ENCODE data around the gene EPHB2. TPM values are rescaled to one million over a fixed set of nuclear protein-coding genes. Genes with fewer than 3 reads are reported as not detected.

Gene EPHB2
- total RNA-seq, 1 donor from 2014 or later: 21.4 TPM

DNA sequence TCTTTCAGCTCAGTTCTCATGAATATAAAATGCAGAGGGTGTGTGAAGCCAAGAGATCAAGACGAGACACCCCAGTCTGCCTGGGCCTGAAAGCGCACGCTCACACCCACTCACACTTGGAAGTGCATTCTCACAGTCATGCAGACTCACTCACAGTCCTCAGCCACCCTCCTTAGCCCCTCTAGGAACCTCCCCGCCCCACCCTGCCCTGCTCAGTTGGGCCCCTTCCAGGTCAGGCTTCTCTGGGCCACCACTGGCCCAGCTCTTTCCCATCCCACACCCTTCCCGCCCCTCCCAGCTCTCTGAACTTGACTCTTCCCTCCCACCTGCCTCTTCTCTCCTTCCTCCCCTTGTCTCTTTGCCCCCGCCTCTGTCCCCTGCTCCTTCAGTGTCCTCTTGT lies 93.8 kb downstream of the EPHB2 start:
- no peak for DNase-seq

DNA sequence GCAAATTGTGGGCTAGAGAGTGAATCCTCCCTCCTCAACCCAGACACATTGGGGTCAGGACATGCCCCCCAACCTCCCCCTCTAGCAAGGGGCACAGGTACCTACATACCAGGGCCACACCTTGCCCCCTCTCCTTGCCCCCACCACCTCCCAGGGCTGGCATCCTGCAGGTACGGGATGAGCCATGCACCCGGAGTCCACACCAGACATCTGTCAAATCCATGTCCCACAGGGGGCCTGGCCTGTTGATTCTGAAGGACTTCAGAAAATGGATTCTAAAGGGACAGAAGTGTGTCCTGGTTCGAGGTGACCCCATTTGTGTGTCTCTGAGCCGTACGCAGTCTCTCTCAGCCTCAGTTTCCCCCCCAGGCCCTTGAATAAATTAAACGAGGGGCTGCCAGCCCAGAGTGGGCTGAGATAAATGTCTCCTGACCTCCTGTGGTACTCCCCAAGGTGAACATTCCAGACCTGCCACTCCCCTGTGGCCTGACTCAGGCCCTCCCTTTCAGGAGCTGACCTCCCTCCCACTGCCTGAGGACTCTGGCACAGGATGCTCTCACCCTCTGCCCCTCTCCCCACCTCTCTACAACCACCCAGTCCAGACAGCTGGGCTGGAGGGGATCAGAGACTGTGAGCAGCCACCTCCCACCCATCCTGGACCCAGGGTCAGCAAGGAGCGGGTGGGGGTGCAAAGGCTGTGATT lies 94.5 kb downstream of the EPHB2 start:
- no peak for DNase-seq

DNA sequence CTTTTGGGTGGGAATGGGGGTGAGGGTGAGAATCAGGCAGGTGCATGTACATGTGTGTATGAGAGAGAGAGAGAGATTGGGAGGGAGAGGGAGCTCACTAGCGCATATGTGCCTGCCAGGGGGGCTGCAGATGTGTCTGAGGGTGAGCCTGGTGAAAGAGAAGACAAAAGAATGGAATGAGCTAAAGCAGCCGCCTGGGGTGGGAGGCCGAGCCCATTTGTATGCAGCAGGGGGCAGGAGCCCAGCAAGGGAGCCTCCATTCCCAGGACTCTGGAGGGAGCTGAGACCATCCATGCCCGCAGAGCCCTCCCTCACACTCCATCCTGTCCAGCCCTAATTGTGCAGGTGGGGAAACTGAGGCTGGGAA lies 95.0 kb downstream of the EPHB2 start:
- DNase-seq: no peak

DNA sequence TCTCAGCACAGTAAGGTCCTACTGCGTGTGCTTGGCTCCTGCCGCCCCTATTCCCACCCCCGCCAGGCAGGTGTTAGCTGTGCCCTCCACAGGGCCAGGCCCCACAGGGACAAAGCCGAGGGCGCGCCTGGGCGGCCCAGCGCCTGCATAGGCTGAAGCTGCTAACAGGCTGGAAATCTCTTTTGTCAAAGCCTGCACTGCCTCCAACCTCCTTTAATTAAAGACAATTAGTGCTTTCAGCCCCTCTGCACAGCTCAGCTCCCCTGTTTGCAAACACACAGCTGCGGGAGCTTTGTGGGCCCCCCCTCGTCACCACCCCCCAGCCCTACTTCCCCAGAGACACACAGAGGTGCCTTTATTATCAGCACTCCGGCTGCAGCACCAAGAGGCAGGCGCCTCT lies 95.9 kb downstream of the EPHB2 start:
- DNase-seq: no peak

- no peak for DNase-seq
Observed at GRCh38 chr1:22807340-22807739, 96.7 kb downstream of the EPHB2 start.

DNA sequence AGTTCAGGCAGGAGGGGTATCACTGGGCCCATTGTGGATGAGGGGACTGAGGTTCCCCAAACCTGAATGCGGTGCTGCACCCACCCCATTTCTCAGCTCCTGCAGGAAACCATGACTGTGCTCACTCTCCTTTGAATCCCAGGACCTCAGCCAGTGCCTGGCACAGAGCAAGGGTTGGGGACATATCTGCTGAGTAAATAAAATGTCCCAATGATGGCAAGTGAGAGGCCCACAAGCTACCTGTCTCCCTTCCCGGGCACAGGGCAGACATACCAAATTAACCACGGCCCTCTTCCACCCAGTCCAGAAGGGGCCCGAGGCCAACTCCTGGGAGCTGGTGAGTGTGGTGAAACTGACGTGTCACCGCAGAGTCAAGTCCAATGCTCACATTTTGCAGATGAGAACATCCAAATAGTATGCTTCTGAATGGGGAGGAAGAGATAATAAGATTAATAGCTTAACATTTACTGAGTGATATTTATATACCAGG lies 97.6 kb downstream of the EPHB2 start:
- no peak for DNase-seq

DNA sequence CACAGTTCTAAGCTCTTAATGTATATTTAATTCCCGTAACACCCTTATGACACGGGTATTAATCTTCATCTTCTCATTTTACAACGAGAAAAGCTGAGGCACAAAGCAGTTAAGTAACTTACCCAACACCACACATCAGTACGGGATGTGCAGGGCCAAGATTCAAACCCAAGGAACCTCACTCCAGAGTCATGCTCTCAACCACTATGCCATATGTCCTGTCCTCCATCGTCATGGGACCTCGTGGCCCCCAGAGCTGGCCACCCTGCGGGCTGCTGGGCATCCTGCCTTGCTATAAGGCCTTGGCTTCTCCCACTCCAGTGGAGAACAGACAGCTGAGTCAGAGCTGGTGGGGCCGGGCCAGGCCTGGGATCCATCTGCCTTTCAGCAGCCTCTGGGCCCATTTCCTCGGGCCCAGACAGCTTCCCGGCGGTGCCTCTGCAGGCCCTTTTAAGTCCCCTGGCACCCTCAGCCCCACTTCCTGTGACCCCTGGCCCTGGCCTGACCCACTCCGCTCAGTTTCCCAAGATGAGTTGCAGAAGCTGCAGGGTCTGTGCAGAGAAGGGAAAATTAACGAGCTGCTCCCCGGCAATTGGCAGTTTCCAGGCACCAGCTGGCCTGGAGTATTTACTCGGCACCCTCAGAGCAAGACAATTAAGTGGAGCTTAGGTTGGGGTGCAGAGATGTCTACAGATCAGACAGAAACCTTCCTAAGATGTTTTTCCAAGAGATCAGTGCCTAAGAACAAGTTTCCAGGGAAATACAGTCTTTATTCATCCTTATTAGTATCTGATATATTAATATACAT lies 98.2 kb downstream of the EPHB2 start:
- DNase-seq: peak; percentile 70

GRCh38 chr1:22809783-22810182 lies 99.1 kb downstream of the EPHB2 start:
- no peak for DNase-seq

- DNase-seq: no peak
Observed at GRCh38 chr1:22810378-22810777, 99.7 kb downstream of the EPHB2 start.

DNA sequence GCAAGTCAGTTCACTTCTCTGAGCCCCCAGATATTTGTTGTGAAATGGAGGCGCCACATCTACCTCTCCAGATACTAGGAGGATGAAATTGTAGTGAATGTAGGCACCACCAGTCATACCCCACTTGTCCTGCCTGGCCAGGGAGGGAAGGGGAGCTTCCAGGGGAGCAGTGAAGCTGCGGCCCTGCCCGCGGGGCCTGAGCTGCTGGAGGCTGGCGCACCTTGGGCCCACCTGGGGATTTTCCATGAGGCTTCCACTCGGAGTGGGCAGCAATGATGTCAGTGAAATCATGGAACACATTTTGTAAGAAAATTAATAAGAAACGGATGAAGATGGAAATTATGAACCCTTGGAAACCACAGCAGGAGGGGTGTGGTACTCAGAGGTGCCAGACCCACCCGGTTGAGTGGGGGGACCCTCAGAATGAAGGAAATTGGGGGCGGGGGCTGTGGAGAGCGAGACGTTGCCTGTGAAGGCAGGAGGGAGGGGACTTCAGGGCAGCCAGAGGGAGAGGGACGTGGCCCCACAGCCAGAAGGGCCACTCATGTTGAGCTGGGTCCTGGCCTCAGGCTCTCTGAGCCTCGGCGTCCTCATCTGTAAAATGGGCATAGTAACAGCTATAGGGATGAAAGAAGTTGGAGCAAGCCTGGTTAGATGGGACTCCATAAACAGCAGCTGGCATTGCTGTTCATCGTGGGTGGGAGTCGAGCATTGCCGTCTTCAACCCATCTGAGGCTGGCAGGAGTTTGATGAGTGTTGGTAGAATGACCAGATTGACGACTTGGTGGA lies 101.6 kb downstream of the EPHB2 start:
- DNase-seq: no peak

- no peak for DNase-seq
Observed at GRCh38 chr1:22812993-22813790, 102.6 kb downstream of the EPHB2 start.

DNA sequence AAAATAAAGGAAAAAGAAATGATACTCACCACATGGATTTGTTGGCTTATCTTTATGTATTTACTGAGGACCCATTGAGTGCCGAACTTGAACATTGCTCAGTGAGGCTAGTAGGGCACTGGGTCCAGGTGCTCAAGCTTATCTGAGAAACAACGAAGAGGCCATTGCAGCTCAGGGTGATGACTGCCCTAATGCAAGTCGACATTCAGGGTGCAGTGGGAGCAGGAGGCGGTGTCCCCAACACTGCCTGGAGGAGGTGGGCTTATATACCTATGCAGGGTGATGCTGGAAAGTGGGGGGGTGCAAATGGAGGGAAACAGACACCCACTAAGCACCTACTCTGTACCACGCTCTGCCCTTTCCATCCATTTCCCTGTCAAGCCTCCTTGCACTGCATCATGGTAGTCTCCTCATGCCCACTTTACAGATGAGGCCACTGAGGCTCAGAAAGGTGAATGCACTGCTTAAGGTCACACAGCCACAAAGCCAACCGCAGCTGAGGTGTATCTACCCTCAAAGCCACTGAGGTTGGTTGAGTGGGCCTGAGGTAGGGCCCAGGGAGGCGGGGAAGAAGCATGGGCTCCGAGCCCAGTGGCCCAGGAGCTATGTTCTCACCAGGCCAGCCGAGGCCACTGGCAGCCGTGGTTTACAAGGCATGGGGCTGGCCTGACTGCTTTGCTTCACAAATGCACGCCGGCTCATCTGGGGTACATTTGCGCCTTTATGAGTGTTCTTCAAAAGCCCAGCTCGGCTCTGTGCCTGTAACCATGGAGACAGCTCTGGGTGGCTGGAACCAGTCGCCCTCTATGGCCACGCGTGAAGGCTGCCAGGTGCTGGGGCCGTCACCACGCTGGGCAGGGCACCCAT lies 103.8 kb downstream of the EPHB2 start:
- DNase-seq: peak; percentile 81

- no peak for DNase-seq
Observed at GRCh38 chr1:22815043-22815365, 104.4 kb downstream of the EPHB2 start.

GRCh38 chr1:22815421-22816066 lies 104.9 kb downstream of the EPHB2 start:
- DNase-seq: peak; percentile 72

GRCh38 chr1:22816067-22816775 lies 105.6 kb downstream of the EPHB2 start:
- no peak for DNase-seq

DNA sequence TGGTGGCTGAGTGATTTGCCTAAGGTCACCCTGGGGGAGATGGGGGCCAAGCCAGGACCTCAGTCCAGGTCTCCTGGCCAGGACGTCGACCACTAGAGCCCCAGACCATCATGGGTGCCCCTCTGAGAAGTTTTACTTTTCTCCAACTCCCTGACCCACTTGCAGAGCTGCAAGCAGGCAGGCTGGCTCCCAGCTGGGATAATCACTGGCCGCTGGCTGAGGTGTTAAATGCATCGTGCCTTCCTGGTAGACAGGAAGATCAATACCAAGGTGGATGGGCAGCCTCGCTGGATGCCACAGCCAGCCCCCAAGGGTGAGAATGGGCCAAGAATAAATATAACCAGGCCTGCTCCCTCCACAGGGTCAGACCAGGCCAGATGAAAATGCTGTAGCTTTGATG lies 106.2 kb downstream of the EPHB2 start:
- DNase-seq: no peak

DNA sequence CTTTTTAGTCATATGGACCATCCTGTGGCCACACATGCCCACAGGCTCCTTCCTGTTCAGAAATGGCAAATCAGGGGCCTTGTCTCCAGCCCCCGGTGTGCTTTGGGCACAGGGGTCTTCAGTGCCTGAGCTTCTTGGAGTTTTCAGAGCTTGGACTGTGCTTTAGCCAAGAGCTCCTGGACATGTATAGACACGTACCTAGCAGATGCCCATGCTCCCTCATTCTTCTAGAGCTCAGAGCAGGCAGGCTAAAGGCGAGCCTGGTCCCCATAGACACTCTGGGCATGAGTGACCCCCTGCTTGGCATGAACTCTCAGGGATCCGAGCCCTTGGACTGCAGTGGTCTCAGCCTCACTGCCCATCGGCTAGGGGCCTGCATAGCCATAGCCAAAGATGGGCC lies 106.8 kb downstream of the EPHB2 start:
- no peak for DNase-seq

GRCh38 chr1:22818061-22818770 lies 107.6 kb downstream of the EPHB2 start:
- no peak for DNase-seq

- no peak for DNase-seq
Observed at GRCh38 chr1:22819361-22819760, 108.7 kb downstream of the EPHB2 start.
